Activated CD8-positive, alpha-beta T cell treated with anti-CD3 and anti-CD28 coated beads for 36 hours (primary cell): ENCODE measurements around the gene NLRP6. TPM values are rescaled to one million over a fixed set of nuclear protein-coding genes. Genes with fewer than 3 reads are reported as not detected.

Source experiments
- ATAC-seq: fragments of 200-7000 bp; cut with Tn5 transposase; one replicate; pipeline ENCODE4 v1.10.0; 2021; ENCODE audit warnings: mild to moderate bottlenecking, moderate library complexity
- CTCF ChIA-PET: fragments of 350-600 bp; sonication (Branson Sonifier 250); formaldehyde crosslinking; loops from one replicate; lab custom pipeline; 2021; ENCODE audit warnings: antibody characterized with exemption; lab: Charles Lee
- POLR2A ChIA-PET: fragments of 350-600 bp; sonication (Branson Sonifier 250); formaldehyde crosslinking; loops from one replicate; lab custom pipeline; 2021; ENCODE audit warnings: antibody characterized with exemption; lab: Charles Lee
- DNase-seq: peaks from one replicate; pipeline ENCODE4 v3.0.0-alpha.2; 2020
- H3K27ac Mint-ChIP-seq: one replicate; pipeline ENCODE4 v1.8.0; 2021; ENCODE audit warnings: mild to moderate bottlenecking, mixed read lengths
- H3K27me3 Mint-ChIP-seq: one replicate; pipeline ENCODE4 v1.8.0; 2021; ENCODE audit warnings: mixed read lengths
- H3K36me3 Mint-ChIP-seq: one replicate; pipeline ENCODE4 v1.8.0; 2021; ENCODE audit warnings: low read depth, mixed read lengths
- H3K4me1 Mint-ChIP-seq: one replicate; pipeline ENCODE4 v1.8.0; 2021; ENCODE audit warnings: low read depth, mixed read lengths
- H3K4me3 Mint-ChIP-seq: one replicate; pipeline ENCODE4 v1.8.0; 2021; ENCODE audit warnings: mild to moderate bottlenecking, moderate library complexity, mixed read lengths
- H3K9me3 Mint-ChIP-seq: one replicate; pipeline ENCODE4 v1.8.0; 2021; ENCODE audit warnings: mixed read lengths
- CTCF ChIP-seq: fragments of 200-600 bp; IDR thresholded peaks from one replicate; pipeline ENCODE4 v1.8.0; 2022; ENCODE audit warnings: antibody characterized with exemption, mild to moderate bottlenecking
- intact Hi-C: fragments of 100-400 bp; cut with micrococcal nuclease; formaldehyde crosslinking; loops from one replicate; pipeline ENCODE4 v1.10.0; 2022
- total RNA-seq, 2 experiments: library from RNA; stranded (reverse); gene quantifications; one replicate each; pipeline ENCODE4 v1.2.3, GENCODE V29; 2021

NLRP6 gene
- total RNA-seq, 2 experiments from 2014 or later, result 3.3 to 3.4 TPM

- ChIA-PET CTCF (interaction anchor here (6.3 kb wide), 1 partner anchor 10 kb away, joined by 68 read pairs; no protein-coding TSS in a partner anchor), POLR2A (interaction anchor here (1.1 to 6.1 kb wide), 5 partner anchors 10 to 48 kb away, joined by 3 to 43 read pairs (median 4); partner anchors contain the start of genes BET1L, PGGHG and RIC8A)
- ATAC-seq, result no peak
- peaks cover 53% of the 10 kb centered on the region for H3K4me1 Mint-ChIP-seq
- H3K27ac Mint-ChIP-seq, result peak overlapping the region; percentile 51
- H3K36me3 Mint-ChIP-seq, result peaks cover 54% of the 10 kb centered on the region
- H3K4me3 Mint-ChIP-seq, result no peak overlapping the region
- no peak for TF ChIP-seq CTCF
- no peaks in the 10 kb centered on the region for H3K9me3 Mint-ChIP-seq
- DNase-seq, result no peak
- intact Hi-C loops, result no loop called here
- no peaks in the 10 kb centered on the region for H3K27me3 Mint-ChIP-seq
Observed at GRCh38 chr11:240315-240714, 37.9 kb upstream of the NLRP6 start.

GRCh38 chr11:241634-242033, 36.6 kb upstream of the NLRP6 start:
- Mint-ChIP-seq H3K9me3 (no peaks in the 10 kb centered on the region), H3K36me3 (peaks cover 66% of the 10 kb centered on the region)
- TF ChIP-seq CTCF, result no peak

GRCh38 chr11:244376-244775, 33.8 kb upstream of the NLRP6 start:
- ATAC-seq (no peak), DNase-seq (no peak)
- ChIA-PET CTCF (interaction anchor here (1.3 kb wide), 1 partner anchor 9 kb away, joined by 5 read pairs; no protein-coding TSS in a partner anchor), POLR2A (interaction anchor here (0.7 to 1.6 kb wide), 3 partner anchors 23 to 111 kb away, joined by 3 read pairs; no protein-coding TSS in a partner anchor)
- H3K27ac Mint-ChIP-seq, result no peak overlapping the region
- H3K9me3 Mint-ChIP-seq, result no peaks in the 10 kb centered on the region
- intact Hi-C loops, result no loop called here
- H3K4me1 Mint-ChIP-seq, result peaks cover 42% of the 10 kb centered on the region
- no peak overlapping the region for H3K4me3 Mint-ChIP-seq
- H3K27me3 Mint-ChIP-seq, result no peaks in the 10 kb centered on the region
- H3K36me3 Mint-ChIP-seq, result peaks cover 76% of the 10 kb centered on the region
- TF ChIP-seq CTCF, result no peak

More at GRCh38 chr11:241634-242033, 36.6 kb upstream of the NLRP6 start:
- intact Hi-C loops, result no loop called here
- CTCF ChIA-PET, result interaction anchor here (1.1 to 1.9 kb wide), 2 partner anchors 9 to 10 kb away, joined by 3 to 13 read pairs; no protein-coding TSS in a partner anchor
- peak overlapping the region; percentile 57 for H3K27ac Mint-ChIP-seq
- H3K4me1 Mint-ChIP-seq, result peaks cover 51% of the 10 kb centered on the region
- DNase-seq (no peak), ATAC-seq (no peak)
- POLR2A ChIA-PET, result interaction anchor here (1.0 to 2.9 kb wide), 3 partner anchors 9 to 171 kb away, joined by 3 to 13 read pairs (median 4); no protein-coding TSS in a partner anchor
- H3K4me3 Mint-ChIP-seq, result no peak overlapping the region
- no peaks in the 10 kb centered on the region for H3K27me3 Mint-ChIP-seq

GRCh38 chr11:249062-249461, 29.1 kb upstream of the NLRP6 start:
- ATAC-seq (no peak), DNase-seq (no peak)
- Mint-ChIP-seq H3K9me3 (no peaks in the 10 kb centered on the region), H3K4me3 (no peak overlapping the region), H3K27me3 (no peaks in the 10 kb centered on the region), H3K4me1 (peaks cover 25% of the 10 kb centered on the region), H3K27ac (peak overlapping the region; percentile 8), H3K36me3 (peaks cover 68% of the 10 kb centered on the region)
- CTCF ChIA-PET, result interaction anchor here (0.8 to 5.1 kb wide), 9 partner anchors 11 to 200 kb away, joined by 3 to 71 read pairs (median 14); partner anchors contain the start of genes BET1L, NLRP6, PSMD13 and PTDSS2
- POLR2A ChIA-PET, result interaction anchor here (1.0 to 3.9 kb wide), 2 partner anchors 11 to 28 kb away, joined by 3 to 24 read pairs; partner anchors contain the start of gene PSMD13
- intact Hi-C loops, result no loop called here
- TF ChIP-seq CTCF, result no peak

- Mint-ChIP-seq H3K4me1 (peaks cover 20% of the 10 kb centered on the region), H3K27me3 (no peaks in the 10 kb centered on the region), H3K9me3 (no peaks in the 10 kb centered on the region), H3K4me3 (no peak overlapping the region), H3K27ac (no peak overlapping the region), H3K36me3 (peaks cover 61% of the 10 kb centered on the region)
- POLR2A ChIA-PET, result interaction anchor here (0.7 to 3.9 kb wide), 13 partner anchors 9 to 113 kb away, joined by 3 to 24 read pairs (median 6); partner anchors contain the start of genes IFITM2, NLRP6, PSMD13 and SIRT3
- ATAC-seq (no peak), DNase-seq (no peak)
- intact Hi-C loops, result no loop called here
- CTCF ChIA-PET, result interaction anchor here (0.7 to 5.1 kb wide), 43 partner anchors 8 to 223 kb away, joined by 3 to 71 read pairs (median 10); partner anchors contain the start of genes ANO9, BET1L, IFITM2 and IFITM5
- TF ChIP-seq CTCF, result no peak
Observed at GRCh38 chr11:250274-250673, 27.9 kb upstream of the NLRP6 start.
